ENCODE measurements around the gene RNF183. TPM values are rescaled to one million over a fixed set of nuclear protein-coding genes. Genes with fewer than 3 reads are reported as not detected.

The RNF183 gene
- total and polyA plus RNA-seq, 8 donors: 0.14 to 1.5 (median 0.16) TPM; not detected in 1

GRCh38 chr9:113343732-113344231 is 40.6 kb upstream of the RNF183 start:
- Histone ChIP-seq H3K4me1 (peaks cover 3 to 8% (median 7%) of the 10 kb centered on the region in 3 donors), H3K9me3 (no peaks in the 10 kb centered on the region), H3K27ac (peak overlapping the region in 3 of 4 donors; percentile 53 to 85 (median 82)), H3K36me3 (no peaks in the 10 kb centered on the region), H3K4me3 (no peak overlapping the region), H3K27me3 (no peaks in the 10 kb centered on the region)
- peak in 3 of 4 donors; percentile 56 to 68 (median 56) for ATAC-seq
- TF ChIP-seq CTCF (IDR thresholded peaks at IDR 0.05): no peak
- 65 to 67% methylated on average over 1 of the region's 1 CpG for WGBS, 2 donors
- peak; percentile 57 for FAIRE-seq
- DNase-seq: peak; percentile 50 to 84 (median 66)
- intact Hi-C loops (cut with DNase I): loop anchor here in 2 of 3 donors (10.0 kb wide), 1 partner anchor 51 kb away; no protein-coding TSS in a partner anchor

GRCh38 chr9:113341712-113342410 is 38.7 kb upstream of the RNF183 start:
- Histone ChIP-seq H3K9me3 (no peaks in the 10 kb centered on the region), H3K27me3 (no peaks in the 10 kb centered on the region), H3K4me1 (peaks cover 3 to 8% (median 8%) of the 10 kb centered on the region in 3 donors), H3K36me3 (no peaks in the 10 kb centered on the region), H3K27ac (no peak overlapping the region), H3K4me3 (no peak overlapping the region)
- TF ChIP-seq CTCF (IDR thresholded peaks at IDR 0.05): no peak
- 67 to 69% methylated on average over 9 of the region's 9 CpGs for WGBS, 2 donors
- ATAC-seq (no peak), DNase-seq (peak in 1 of 6 donors; percentile 34), FAIRE-seq (no peak)
- intact Hi-C loops (cut with DNase I): loop anchor here in 2 of 3 donors (10.0 kb wide), 1 partner anchor 53 kb away; no protein-coding TSS in a partner anchor

GRCh38 chr9:113340011-113340699 is 37.0 kb upstream of the RNF183 start, which contains the start of gene WDR31:
TSS of gene WDR31 (minus strand) at chr9:113340275. CDS start at chr9:113332022, 8,253 bp downstream.
- DNase-seq (peak; percentile 82 to 95 (median 88)), FAIRE-seq (no peak), ATAC-seq (peak; percentile 95 to 99 (median 98))
- intact Hi-C loops (cut with DNase I): loop anchor here in 2 of 3 donors (10.0 kb wide), 1 partner anchor 55 kb away; no protein-coding TSS in a partner anchor
- H3K4me1 ChIP-seq: peaks cover 3 to 8% (median 8%) of the 10 kb centered on the region in 3 donors
- 0 to 1% methylated on average over 46 of the region's 46 CpGs for WGBS, 2 donors
- H3K36me3 ChIP-seq: no peaks in the 10 kb centered on the region
- H3K9me3 ChIP-seq: no peaks in the 10 kb centered on the region
- no peak for TF ChIP-seq CTCF (IDR thresholded peaks at IDR 0.05)
- H3K4me3 ChIP-seq: peak within 1 kb of the TSS; percentile 60 to 83 (median 66)
- peak within 1 kb of the TSS; percentile 62 to 81 (median 65) for H3K27ac ChIP-seq
- H3K27me3 ChIP-seq: no peaks in the 10 kb centered on the region

GRCh38 chr9:113337714-113338113 is 34.5 kb upstream of the RNF183 start:
- no peak overlapping the region for H3K27ac ChIP-seq
- H3K27me3 ChIP-seq: no peaks in the 10 kb centered on the region
- no peak for DNase-seq
- no peak for FAIRE-seq
- H3K36me3 ChIP-seq: no peaks in the 10 kb centered on the region
- H3K9me3 ChIP-seq: no peaks in the 10 kb centered on the region
- intact Hi-C loops (cut with DNase I): no loop called here
- ATAC-seq: no peak
- no peak overlapping the region for H3K4me3 ChIP-seq
- TF ChIP-seq CTCF (IDR thresholded peaks at IDR 0.05): no peak
- peaks cover 0 to 8% (median 4%) of the 10 kb centered on the region in 3 donors for H3K4me1 ChIP-seq
- 91 to 98% methylated on average over 2 of the region's 2 CpGs for WGBS, 2 donors
